H9 (cell line): ENCODE data around the gene SSTR5. TPM values are rescaled to one million over a fixed set of nuclear protein-coding genes. Genes with fewer than 3 reads are reported as not detected.

Experiments used
- DNase-seq: peaks from one replicate; pipeline ENCODE4 v3.0.0-alpha.2; 2017
- H2AFZ ChIP-seq: one replicate; pipeline ENCODE4 v1.6.1; 2013; ENCODE audit warnings: mild to moderate bottlenecking, low read length, control low read depth, moderate library complexity
- H2AK5ac ChIP-seq: 2 replicates; pipeline ENCODE4 v1.6.1; 2013; ENCODE audit warnings: low read length, control low read depth, mixed read lengths; ENCODE audit not compliant: insufficient read length
- H2BK120ac ChIP-seq: one replicate; pipeline ENCODE4 v1.6.1; 2013; ENCODE audit warnings: low read depth, mild to moderate bottlenecking, low read length, control low read depth, inconsistent platforms; ENCODE audit not compliant: poor library complexity, severe bottlenecking
- H2BK12ac ChIP-seq: 2 replicates; pipeline ENCODE4 v1.6.1; 2013; ENCODE audit warnings: low read length, control low read depth, mixed read lengths, low read depth; ENCODE audit not compliant: insufficient read length
- H2BK15ac ChIP-seq: 2 replicates; pipeline ENCODE4 v1.6.1; 2013; ENCODE audit warnings: low read depth, low read length, control low read depth
- H2BK20ac ChIP-seq: one replicate; pipeline ENCODE4 v1.6.1; 2013; ENCODE audit warnings: low read depth, mild to moderate bottlenecking, low read length, control low read depth, inconsistent platforms; ENCODE audit not compliant: poor library complexity, severe bottlenecking
- H2BK5ac ChIP-seq: 2 replicates; pipeline ENCODE4 v1.6.1; 2013; ENCODE audit warnings: low read length, control low read depth, mixed read lengths; ENCODE audit not compliant: insufficient read length
- H3K14ac ChIP-seq: 2 replicates; pipeline ENCODE4 v1.6.1; 2013; ENCODE audit warnings: low read length, control low read depth; ENCODE audit not compliant: insufficient read depth
- H3K18ac ChIP-seq: 2 replicates; pipeline ENCODE4 v1.6.1; 2013; ENCODE audit warnings: low read depth, mild to moderate bottlenecking, mixed read lengths, low read length, control low read depth; ENCODE audit not compliant: insufficient read length
- H3K23ac ChIP-seq: 2 replicates; pipeline ENCODE4 v1.6.1; 2013; ENCODE audit warnings: low read length, control low read depth, mixed read lengths, low read depth; ENCODE audit not compliant: insufficient read length
- H3K23me2 ChIP-seq: 2 replicates; pipeline ENCODE4 v1.6.1; 2013; ENCODE audit warnings: low read depth, mild to moderate bottlenecking, mixed read lengths, low read length, control low read depth; ENCODE audit not compliant: insufficient read length, poor library complexity, severe bottlenecking
- H3K27ac ChIP-seq: 2 replicates; pipeline ENCODE4 v1.5.1; 2013; ENCODE audit warnings: low read length, control low read depth, mixed read lengths, low read depth; ENCODE audit not compliant: insufficient read length
- H3K27me3 ChIP-seq: 2 replicates; pipeline ENCODE4 v1.6.1; 2013; ENCODE audit warnings: low read length, control low read depth, inconsistent platforms; ENCODE audit not compliant: insufficient read depth
- H3K4ac ChIP-seq: 2 replicates; pipeline ENCODE4 v1.6.1; 2013; ENCODE audit warnings: low read depth, mild to moderate bottlenecking, control low read depth, inconsistent platforms, low read length, moderate library complexity
- H3K4me1 ChIP-seq: 2 replicates; pipeline ENCODE4 v1.6.1; 2013; ENCODE audit warnings: low read length, control low read depth, inconsistent platforms; ENCODE audit not compliant: insufficient read depth
- H3K4me2 ChIP-seq: 2 replicates; pipeline ENCODE4 v1.6.1; 2013; ENCODE audit warnings: low read length, control low read depth, mixed read lengths; ENCODE audit not compliant: insufficient read length, insufficient read depth
- H3K56ac ChIP-seq: 2 replicates; pipeline ENCODE4 v1.6.1; 2013; ENCODE audit warnings: low read depth, mild to moderate bottlenecking, mixed read lengths, low read length, control low read depth; ENCODE audit not compliant: insufficient read length
- H3K79me1 ChIP-seq: 2 replicates; pipeline ENCODE4 v1.6.1; 2013; ENCODE audit warnings: low read depth, mild to moderate bottlenecking, moderate library complexity, low read length, control low read depth, inconsistent platforms; ENCODE audit not compliant: insufficient read depth, poor library complexity, severe bottlenecking
- H3K79me2 ChIP-seq: 2 replicates; pipeline ENCODE4 v1.6.1; 2013; ENCODE audit warnings: low read length, control low read depth, inconsistent platforms; ENCODE audit not compliant: insufficient read depth
- H3K9ac ChIP-seq: 2 replicates; pipeline ENCODE4 v1.6.1; 2013; ENCODE audit warnings: low read length, control low read depth, mixed read lengths; ENCODE audit not compliant: insufficient read length; ENCODE audit errors: extremely low read depth
- H3K9me3 ChIP-seq: one replicate; pipeline ENCODE4 v1.6.1; 2013; ENCODE audit warnings: low read depth, low read length, inconsistent platforms; ENCODE audit not compliant: control insufficient read depth
- H3T11ph ChIP-seq: one replicate; pipeline ENCODE4 v1.6.1; 2013; ENCODE audit warnings: mild to moderate bottlenecking, low read length, control low read depth, inconsistent platforms
- H4K20me1 ChIP-seq: one replicate; pipeline ENCODE4 v1.6.1; 2013; ENCODE audit not compliant: control insufficient read depth, insufficient read length, insufficient read depth
- H4K5ac ChIP-seq: 2 replicates; pipeline ENCODE4 v1.6.1; 2013; ENCODE audit warnings: low read depth, mild to moderate bottlenecking, mixed read lengths, low read length, control low read depth; ENCODE audit not compliant: insufficient read length
- H4K8ac ChIP-seq: replicated peaks from 2 replicates; pipeline ENCODE4 v1.6.1; 2013; ENCODE audit warnings: low read length, control low read depth, mixed read lengths, low read depth; ENCODE audit not compliant: insufficient read length
- H4K91ac ChIP-seq: 2 replicates; pipeline ENCODE4 v1.6.1; 2013; ENCODE audit warnings: low read depth, mild to moderate bottlenecking, moderate library complexity, mixed read lengths, low read length, control low read depth; ENCODE audit not compliant: insufficient read length
- H3K27ac Mint-ChIP-seq, 3 experiments: 2 replicates in 2 of 3; 3 replicates in 1 of 3; pipeline ENCODE4 v1.8.0; 2020 to 2021; ENCODE audit warnings: mixed read lengths in 3 of 3, mild to moderate bottlenecking in 1 of 3, moderate library complexity in 1 of 3
- H3K27me3 Mint-ChIP-seq: 2 replicates; pipeline ENCODE4 v1.8.0; 2021; ENCODE audit warnings: low read depth, mild to moderate bottlenecking, moderate library complexity, mixed read lengths
- H3K36me3 Mint-ChIP-seq, 3 experiments: 2 replicates in 2 of 3; 3 replicates in 1 of 3; pipeline ENCODE4 v1.8.0; 2020 to 2021; ENCODE audit warnings: low read depth in 3 of 3, mixed read lengths in 3 of 3; ENCODE audit not compliant: insufficient read depth in 1 of 3
- H3K4me1 Mint-ChIP-seq, 2 experiments: 2 replicates each; pipeline ENCODE4 v1.8.0; 2020; ENCODE audit warnings: mixed read lengths in 2 of 2
- H3K4me3 Mint-ChIP-seq, 2 experiments: 2 replicates in 1 of 2; 3 replicates in 1 of 2; pipeline ENCODE4 v1.8.0; 2020 to 2021; ENCODE audit warnings: mild to moderate bottlenecking in 2 of 2, mixed read lengths in 2 of 2, moderate library complexity in 1 of 2
- H3K9me3 Mint-ChIP-seq, 2 experiments: 2 replicates in 1 of 2; 3 replicates in 1 of 2; pipeline ENCODE4 v1.8.0; 2020; ENCODE audit warnings: mild to moderate bottlenecking in 2 of 2, mixed read lengths in 2 of 2, moderate library complexity in 1 of 2
- WGBS: extraction: QIAGEN DNeasy Blood & Tissue Kit; methylation state at CpG from one replicate; pipeline ENCODE4 v1.1.7; 2013; ENCODE audit warnings: missing lambda C conversion rate, low lambda C conversion rate, mixed read lengths; ENCODE audit not compliant: insufficient read length; ENCODE audit errors: extremely low coverage; 5-methylcytosine and 5-hydroxymethylcytosine counted together
- total RNA-seq: library from RNA; stranded (reverse); gene quantifications from 2 replicates; pipeline ENCODE4 v1.2.1, GENCODE V29; 2021
- TF ChIP-seq, protein P1 (sequence below): fragments of 200-600 bp; sonication (generic); conservative IDR thresholded peaks from 3 replicates; pipeline ENCODE4 v1.8.0; 2021; ENCODE audit warnings: antibody characterized with exemption, mild to moderate bottlenecking

The SSTR5 gene
- total RNA-seq, 1 experiment from 2014 or later = 0.22 TPM

DNA sequence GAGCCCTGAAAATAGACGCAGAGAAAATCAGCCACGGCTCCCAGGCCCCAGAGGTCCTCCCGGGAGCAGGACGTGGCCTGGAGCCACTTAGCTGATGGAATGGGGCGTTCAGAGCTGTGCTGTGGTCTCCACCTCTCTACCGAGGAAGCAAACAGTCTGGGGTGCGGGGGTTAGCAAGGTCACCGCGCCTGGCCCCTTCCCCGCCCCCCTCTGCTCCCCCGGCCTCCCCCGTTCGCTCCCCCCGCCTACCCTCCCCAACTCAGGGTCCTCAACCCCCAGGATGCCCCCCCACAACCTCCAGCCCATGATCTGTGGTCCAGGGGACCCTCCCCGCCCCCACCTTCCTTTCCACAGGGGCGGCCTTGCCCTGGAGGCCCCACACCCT, 44.1 kb downstream of the SSTR5 start:
- peaks cover 2% of the 10 kb centered on the region for H3K23me2 ChIP-seq
- no peak for DNase-seq
- TF ChIP-seq, protein P1, sequence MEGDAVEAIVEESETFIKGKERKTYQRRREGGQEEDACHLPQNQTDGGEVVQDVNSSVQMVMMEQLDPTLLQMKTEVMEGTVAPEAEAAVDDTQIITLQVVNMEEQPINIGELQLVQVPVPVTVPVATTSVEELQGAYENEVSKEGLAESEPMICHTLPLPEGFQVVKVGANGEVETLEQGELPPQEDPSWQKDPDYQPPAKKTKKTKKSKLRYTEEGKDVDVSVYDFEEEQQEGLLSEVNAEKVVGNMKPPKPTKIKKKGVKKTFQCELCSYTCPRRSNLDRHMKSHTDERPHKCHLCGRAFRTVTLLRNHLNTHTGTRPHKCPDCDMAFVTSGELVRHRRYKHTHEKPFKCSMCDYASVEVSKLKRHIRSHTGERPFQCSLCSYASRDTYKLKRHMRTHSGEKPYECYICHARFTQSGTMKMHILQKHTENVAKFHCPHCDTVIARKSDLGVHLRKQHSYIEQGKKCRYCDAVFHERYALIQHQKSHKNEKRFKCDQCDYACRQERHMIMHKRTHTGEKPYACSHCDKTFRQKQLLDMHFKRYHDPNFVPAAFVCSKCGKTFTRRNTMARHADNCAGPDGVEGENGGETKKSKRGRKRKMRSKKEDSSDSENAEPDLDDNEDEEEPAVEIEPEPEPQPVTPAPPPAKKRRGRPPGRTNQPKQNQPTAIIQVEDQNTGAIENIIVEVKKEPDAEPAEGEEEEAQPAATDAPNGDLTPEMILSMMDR = no peak
- H2BK5ac ChIP-seq = no peak overlapping the region
- no peak overlapping the region for H2AK5ac ChIP-seq
- no peak overlapping the region for H4K5ac ChIP-seq
- no peak overlapping the region for H3K4ac ChIP-seq
- H2BK12ac ChIP-seq = no peak overlapping the region
- H3K9ac ChIP-seq = no peak overlapping the region
- no peaks in the 10 kb centered on the region for H3K4me1 ChIP-seq
- no peaks in the 10 kb centered on the region for H3K4me1 Mint-ChIP-seq
- no peak overlapping the region for H2BK120ac ChIP-seq
- no peak overlapping the region for H3K18ac ChIP-seq
- H3K36me3 Mint-ChIP-seq = no peaks in the 10 kb centered on the region
- H2BK15ac ChIP-seq = no peak overlapping the region
- no peak overlapping the region for H3T11ph ChIP-seq
- H4K8ac ChIP-seq = no peak overlapping the region
- no peaks in the 10 kb centered on the region for H3K79me2 ChIP-seq
- peaks cover 20% of the 10 kb centered on the region for H3K27me3 Mint-ChIP-seq
- no peaks in the 10 kb centered on the region for H3K9me3 Mint-ChIP-seq
- no peak overlapping the region for H3K56ac ChIP-seq
- H3K9me3 ChIP-seq = no peaks in the 10 kb centered on the region
- H3K23ac ChIP-seq = no peak overlapping the region
- H4K91ac ChIP-seq = no peak overlapping the region
- no peak overlapping the region for H3K27ac Mint-ChIP-seq
- no peak overlapping the region for H2BK20ac ChIP-seq
- no peak overlapping the region for H2AFZ ChIP-seq
- H3K79me1 ChIP-seq = no peaks in the 10 kb centered on the region
- no peak overlapping the region for H3K4me3 Mint-ChIP-seq
- no peak overlapping the region for H3K4me2 ChIP-seq
- H3K14ac ChIP-seq = no peak overlapping the region
- H3K27ac ChIP-seq = no peak overlapping the region
- WGBS = no CpG with 5 or more reads among the region's 16 CpGs
- no peaks in the 10 kb centered on the region for H3K27me3 ChIP-seq
- no peaks in the 10 kb centered on the region for H4K20me1 ChIP-seq
